Measurements from ENCODE around the gene STH.

Gene STH

GRCh38 chr17:46047856-46048255 is 48.8 kb downstream of the STH start:
- Histone ChIP-seq H3K79me2 (ENCODE audit: insufficient read depth, low read length) (no peaks in the 10 kb centered on the region; the same call in 1 of the 2 replicates), H3K27me3 (ENCODE audit: low read length) (no peaks in the 10 kb centered on the region), H3K9ac (ENCODE audit: low read length) (no peak overlapping the region), H3K36me3 (ENCODE audit: low read length) (peaks cover 18% of the 10 kb centered on the region; the same call in 1 of the 2 replicates), H3K9me2 (replicated peaks; ENCODE audit: insufficient read depth, low read length) (no peaks in the 10 kb centered on the region), H3K9me3 (ENCODE audit: insufficient read depth, low read length) (no peaks in the 10 kb centered on the region), H3K4me2 (ENCODE audit: low read depth, low read length, poor library complexity, severe bottlenecking) (no peak overlapping the region), H3K4me3 (ENCODE audit: insufficient read depth, low read length, poor library complexity, severe bottlenecking) (no peak overlapping the region), H2AFZ (ENCODE audit: low read depth, low read length, severe bottlenecking) (no peak overlapping the region), H3F3A (ENCODE audit: insufficient read depth) (0 out of 2 replicates have a peak, but pooled peaks cover 3% of the 10 kb centered on the region), H3K27ac (ENCODE audit: low read depth, low read length) (no peak overlapping the region), H4K20me1 (ENCODE audit: low read depth, low read length) (no peaks in the 10 kb centered on the region)
- TF ChIP-seq, protein P1, sequence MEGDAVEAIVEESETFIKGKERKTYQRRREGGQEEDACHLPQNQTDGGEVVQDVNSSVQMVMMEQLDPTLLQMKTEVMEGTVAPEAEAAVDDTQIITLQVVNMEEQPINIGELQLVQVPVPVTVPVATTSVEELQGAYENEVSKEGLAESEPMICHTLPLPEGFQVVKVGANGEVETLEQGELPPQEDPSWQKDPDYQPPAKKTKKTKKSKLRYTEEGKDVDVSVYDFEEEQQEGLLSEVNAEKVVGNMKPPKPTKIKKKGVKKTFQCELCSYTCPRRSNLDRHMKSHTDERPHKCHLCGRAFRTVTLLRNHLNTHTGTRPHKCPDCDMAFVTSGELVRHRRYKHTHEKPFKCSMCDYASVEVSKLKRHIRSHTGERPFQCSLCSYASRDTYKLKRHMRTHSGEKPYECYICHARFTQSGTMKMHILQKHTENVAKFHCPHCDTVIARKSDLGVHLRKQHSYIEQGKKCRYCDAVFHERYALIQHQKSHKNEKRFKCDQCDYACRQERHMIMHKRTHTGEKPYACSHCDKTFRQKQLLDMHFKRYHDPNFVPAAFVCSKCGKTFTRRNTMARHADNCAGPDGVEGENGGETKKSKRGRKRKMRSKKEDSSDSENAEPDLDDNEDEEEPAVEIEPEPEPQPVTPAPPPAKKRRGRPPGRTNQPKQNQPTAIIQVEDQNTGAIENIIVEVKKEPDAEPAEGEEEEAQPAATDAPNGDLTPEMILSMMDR (IDR thresholded peaks at IDR 0.05; ENCODE audit: insufficient read depth, low read length, poor library complexity, severe bottlenecking): no peak
- no peak for TF ChIP-seq EZH2phosphoT487 (conservative IDR thresholded peaks at IDR 0.05; ENCODE audit: low read length)

All from SU-DHL-6 (cell line).